ENCODE measurements around the gene TYK2. TPM values are rescaled to one million over a fixed set of nuclear protein-coding genes. Genes with fewer than 3 reads are reported as not detected.
"Not testable (repeated sequence)": the region's sequence is repeated elsewhere in the genome, so short reads cannot be mapped to it uniquely, and the experiment has no call there.

TYK2 gene
- total and polyA plus RNA-seq, 4 donors: 47.9 to 63.1 (median 59.6) TPM

- Histone ChIP-seq H3K9ac (ENCODE audit: low read depth in 1 of 2, low read length in 2 of 2) (no peak overlapping the region), H3K27ac (ENCODE audit: low read depth in 1 of 2, low read length in 2 of 2) (no peak overlapping the region), H3K9me3 (ENCODE audit: control insufficient read depth in 4 of 4, low read length in 3 of 4) (no peaks in the 10 kb centered on the region), H3K27me3 (ENCODE audit: control insufficient read depth in 4 of 4, insufficient read depth in 4 of 4, low read length in 3 of 4) (no peaks in the 10 kb centered on the region), H3K36me3 (ENCODE audit: control insufficient read depth in 4 of 4, insufficient read depth in 3 of 4, low read depth in 1 of 4, low read length in 3 of 4) (no peaks in the 10 kb centered on the region), H3K4me3 (ENCODE audit: low read depth in 1 of 3, low read length in 3 of 3) (no peak overlapping the region), H3K4me1 (ENCODE audit: control insufficient read depth in 4 of 4, insufficient read depth in 4 of 4, low read length in 3 of 4) (peaks cover 0 to 15% (median 7%) of the 10 kb centered on the region in 4 donors)
- 91% methylated on average over 9 of the region's 9 CpGs for WGBS
- TF ChIP-seq MAX (IDR thresholded peaks at IDR 0.05) (no peak), NR2F2 (IDR thresholded peaks at IDR 0.05) (no peak), TAF1 (conservative IDR thresholded peaks at IDR 0.05) (no peak), RXRA (IDR thresholded peaks at IDR 0.05) (no peak)
- no peak for DNase-seq (ENCODE audit: low spot score)
These were observed 4.2 kb upstream of the TYK2 start for GRCh38 chr19:10384580-10384979.

GRCh38 chr19:10383223-10383499, 2.8 kb upstream of the TYK2 start:
- H3K27ac ChIP-seq (ENCODE audit: low read depth in 1 of 2, low read length in 2 of 2); H3K27me3 ChIP-seq (ENCODE audit: control insufficient read depth in 4 of 4, insufficient read depth in 4 of 4, low read length in 3 of 4); H3K36me3 ChIP-seq (ENCODE audit: control insufficient read depth in 4 of 4, insufficient read depth in 3 of 4, low read depth in 1 of 4, low read length in 3 of 4); H3K9me3 ChIP-seq (ENCODE audit: control insufficient read depth in 4 of 4, low read length in 3 of 4); H3K4me3 ChIP-seq (ENCODE audit: low read depth in 1 of 3, low read length in 3 of 3); DNase-seq (ENCODE audit: low spot score); H3K9ac ChIP-seq (ENCODE audit: low read depth in 1 of 2, low read length in 2 of 2): not testable (repeated sequence)
- peaks cover 2 to 11% (median 8%) of the 10 kb centered on the region in 4 donors for H3K4me1 ChIP-seq (ENCODE audit: control insufficient read depth in 4 of 4, insufficient read depth in 4 of 4, low read length in 3 of 4)
- WGBS: 82% methylated on average over 8 of the region's 8 CpGs

GRCh38 chr19:10379880-10380312, 476 bp downstream of the TYK2 start:
- Histone ChIP-seq H3K27me3 (ENCODE audit: control insufficient read depth in 4 of 4, insufficient read depth in 4 of 4, low read length in 3 of 4) (no peaks in the 10 kb centered on the region), H3K9me3 (ENCODE audit: control insufficient read depth in 4 of 4, low read length in 3 of 4) (no peaks in the 10 kb centered on the region), H3K4me1 (ENCODE audit: control insufficient read depth in 4 of 4, insufficient read depth in 4 of 4, low read length in 3 of 4) (peaks cover 3 to 11% (median 8%) of the 10 kb centered on the region in 4 donors), H3K27ac (ENCODE audit: low read depth in 1 of 2, low read length in 2 of 2) (peak overlapping the region; percentile 51 to 86), H3K4me3 (ENCODE audit: low read depth in 1 of 3, low read length in 3 of 3) (peak overlapping the region; percentile 75 to 86 (median 84)), H3K9ac (ENCODE audit: low read depth in 1 of 2, low read length in 2 of 2) (peak overlapping the region; percentile 59 to 90), H3K36me3 (ENCODE audit: control insufficient read depth in 4 of 4, insufficient read depth in 3 of 4, low read depth in 1 of 4, low read length in 3 of 4) (peaks cover 0 to 8% (median 3%) of the 10 kb centered on the region in 4 donors)
- DNase-seq (ENCODE audit: low spot score): no peak
- no peak for TF ChIP-seq NR2F2 (IDR thresholded peaks at IDR 0.05)
- TF ChIP-seq MAX (IDR thresholded peaks at IDR 0.05): no peak
- TF ChIP-seq EGR1 (IDR thresholded peaks at IDR 0.05; ENCODE audit: low read depth in 2 of 2): no peak
- TF ChIP-seq REST (IDR thresholded peaks at IDR 0.05): no peak
- no peak for TF ChIP-seq FOXA1 (IDR thresholded peaks at IDR 0.05)
- TF ChIP-seq GABPA (IDR thresholded peaks at IDR 0.05 in 1 of 2, conservative IDR thresholded peaks at IDR 0.05 in 1 of 2): no peak
- TF ChIP-seq JUND (IDR thresholded peaks at IDR 0.05): no peak
- no peak for TF ChIP-seq ATF3 (IDR thresholded peaks at IDR 0.05)
- TF ChIP-seq CTCF (IDR thresholded peaks at IDR 0.05; ENCODE audit: low read depth, low read length, missing input control): no peak
- no peak for TF ChIP-seq ZBTB33 (IDR thresholded peaks at IDR 0.05)
- TF ChIP-seq HNF4A (conservative IDR thresholded peaks at IDR 0.05): no peak
- 2% methylated on average over 10 of the region's 10 CpGs for whole genome bisulfite sequencing

Data from liver (tissue), 9 donors.